ENCODE data around the gene SCN4B. TPM values are rescaled to one million over a fixed set of nuclear protein-coding genes. Genes with fewer than 3 reads are reported as not detected.

SCN4B gene
- total RNA-seq, 1 experiment from 2014 or later, result 0.68 TPM

- in situ Hi-C loops (cut with HindIII; ENCODE audit: low pct_unique_long_range_greater_than_20kb, low sequenced_read_pairs), result no loop called here
- DNase-seq (ENCODE audit: low read depth), result no peak
These were observed 4.7 kb upstream of the SCN4B start for GRCh38 chr11:118157186-118157895.

GRCh38 chr11:118156531-118157185, 4.0 kb upstream of the SCN4B start:
- in situ Hi-C loops (cut with HindIII; ENCODE audit: low pct_unique_long_range_greater_than_20kb, low sequenced_read_pairs), result no loop called here

GRCh38 chr11:118155776-118156530, 3.3 kb upstream of the SCN4B start:
- DNase-seq (ENCODE audit: low read depth), result no peak
- in situ Hi-C loops (cut with HindIII; ENCODE audit: low pct_unique_long_range_greater_than_20kb, low sequenced_read_pairs), result no loop called here

More at GRCh38 chr11:118156531-118157185, 4.0 kb upstream of the SCN4B start:
- no peak for DNase-seq (ENCODE audit: low read depth)

- DNase-seq (ENCODE audit: low read depth), result no peak
- in situ Hi-C loops (cut with HindIII; ENCODE audit: low pct_unique_long_range_greater_than_20kb, low sequenced_read_pairs), result no loop called here
These were observed 2.0 kb upstream of the SCN4B start for GRCh38 chr11:118154641-118155040.

GRCh38 chr11:118153976-118154375, 1.4 kb upstream of the SCN4B start:
- in situ Hi-C loops (cut with HindIII; ENCODE audit: low pct_unique_long_range_greater_than_20kb, low sequenced_read_pairs), result no loop called here
- DNase-seq (ENCODE audit: low read depth), result no peak

GRCh38 chr11:118153516-118153915, 893 bp upstream of the SCN4B start:
- no peak for DNase-seq (ENCODE audit: low read depth)
- in situ Hi-C loops (cut with HindIII; ENCODE audit: low pct_unique_long_range_greater_than_20kb, low sequenced_read_pairs), result no loop called here

- DNase-seq (ENCODE audit: low read depth), result no peak
- in situ Hi-C loops (cut with HindIII; ENCODE audit: low pct_unique_long_range_greater_than_20kb, low sequenced_read_pairs), result no loop called here
These were observed 537 bp downstream of the SCN4B start for GRCh38 chr11:118152020-118152551.

GRCh38 chr11:118151431-118151830, 1.2 kb downstream of the SCN4B start:
- DNase-seq (ENCODE audit: low read depth), result no peak
- in situ Hi-C loops (cut with HindIII; ENCODE audit: low pct_unique_long_range_greater_than_20kb, low sequenced_read_pairs), result no loop called here

- in situ Hi-C loops (cut with HindIII; ENCODE audit: low pct_unique_long_range_greater_than_20kb, low sequenced_read_pairs), result no loop called here
- DNase-seq (ENCODE audit: low read depth), result no peak
These were observed 3.1 kb downstream of the SCN4B start for GRCh38 chr11:118149493-118149892.

- in situ Hi-C loops (cut with HindIII; ENCODE audit: low pct_unique_long_range_greater_than_20kb, low sequenced_read_pairs), result no loop called here
- no peak for DNase-seq (ENCODE audit: low read depth)
These were observed 3.8 kb downstream of the SCN4B start for GRCh38 chr11:118148856-118149255.

GRCh38 chr11:118148240-118148639, 4.4 kb downstream of the SCN4B start:
- no peak for DNase-seq (ENCODE audit: low read depth)
- in situ Hi-C loops (cut with HindIII; ENCODE audit: low pct_unique_long_range_greater_than_20kb, low sequenced_read_pairs), result no loop called here

GRCh38 chr11:118147502-118147901, 5.1 kb downstream of the SCN4B start:
- in situ Hi-C loops (cut with HindIII; ENCODE audit: low pct_unique_long_range_greater_than_20kb, low sequenced_read_pairs), result no loop called here

GRCh38 chr11:118146554-118146953, 6.1 kb downstream of the SCN4B start:
- in situ Hi-C loops (cut with HindIII; ENCODE audit: low pct_unique_long_range_greater_than_20kb, low sequenced_read_pairs), result no loop called here
- no peak for DNase-seq (ENCODE audit: low read depth)

More at GRCh38 chr11:118147502-118147901, 5.1 kb downstream of the SCN4B start:
- DNase-seq (ENCODE audit: low read depth), result no peak

GRCh38 chr11:118145285-118146227, 7.1 kb downstream of the SCN4B start:
- DNase-seq (ENCODE audit: low read depth), result peak; percentile 79
- in situ Hi-C loops (cut with HindIII; ENCODE audit: low pct_unique_long_range_greater_than_20kb, low sequenced_read_pairs), result no loop called here

- DNase-seq (ENCODE audit: low read depth), result no peak
- in situ Hi-C loops (cut with HindIII; ENCODE audit: low pct_unique_long_range_greater_than_20kb, low sequenced_read_pairs), result no loop called here
These were observed 8.0 kb downstream of the SCN4B start for GRCh38 chr11:118144301-118145268.

- in situ Hi-C loops (cut with HindIII; ENCODE audit: low pct_unique_long_range_greater_than_20kb, low sequenced_read_pairs), result no loop called here
These were observed 8.9 kb downstream of the SCN4B start for GRCh38 chr11:118143661-118144185.

GRCh38 chr11:118142809-118143208, 9.8 kb downstream of the SCN4B start:
- peak; percentile 21 for DNase-seq (ENCODE audit: low read depth)
- in situ Hi-C loops (cut with HindIII; ENCODE audit: low pct_unique_long_range_greater_than_20kb, low sequenced_read_pairs), result no loop called here

More at GRCh38 chr11:118143661-118144185, 8.9 kb downstream of the SCN4B start:
- no peak for DNase-seq (ENCODE audit: low read depth)
